Measurements from ENCODE around the gene RRP9.

The RRP9 gene

GRCh38 chr3:51971350-51971749 lies 29.6 kb upstream of the RRP9 start:
- DNase-seq (ENCODE audit: low read depth in 2 of 3, low spot score in 2 of 3): no peak

DNA sequence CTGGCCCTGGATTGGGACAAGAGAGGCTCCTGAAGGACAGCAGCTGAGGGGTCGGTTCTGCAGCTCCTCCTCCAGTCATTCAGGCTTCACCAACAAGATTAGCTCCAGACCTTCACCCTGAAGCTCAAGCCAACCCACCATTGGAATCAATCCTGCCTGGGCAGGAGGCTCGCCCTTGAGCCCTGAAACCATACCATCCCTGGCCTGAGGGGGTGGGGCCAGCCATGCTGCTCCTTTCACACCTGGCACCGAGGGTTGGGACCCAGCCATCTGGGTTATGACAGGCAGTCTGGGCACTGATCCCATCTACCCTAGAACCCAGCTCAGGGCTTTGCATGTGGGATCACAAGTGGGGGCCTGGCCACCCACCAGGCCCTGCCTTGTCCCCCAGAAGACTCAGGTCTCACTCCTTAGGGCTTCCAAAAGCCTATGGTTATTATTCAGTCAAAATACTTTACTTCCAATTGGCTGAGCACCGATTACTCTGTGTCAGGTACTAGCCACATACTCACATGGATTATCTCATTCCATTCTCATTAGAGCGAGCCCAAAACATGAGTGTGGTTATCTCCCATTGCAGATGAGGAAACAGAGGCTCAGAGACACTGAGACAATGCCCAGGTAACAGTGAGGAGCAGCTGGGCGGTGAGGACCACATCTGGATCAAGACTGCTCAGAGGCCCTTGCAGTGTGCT lies 29.0 kb upstream of the RRP9 start:
- no peak for DNase-seq (ENCODE audit: low read depth in 2 of 3, low spot score in 2 of 3)

DNA sequence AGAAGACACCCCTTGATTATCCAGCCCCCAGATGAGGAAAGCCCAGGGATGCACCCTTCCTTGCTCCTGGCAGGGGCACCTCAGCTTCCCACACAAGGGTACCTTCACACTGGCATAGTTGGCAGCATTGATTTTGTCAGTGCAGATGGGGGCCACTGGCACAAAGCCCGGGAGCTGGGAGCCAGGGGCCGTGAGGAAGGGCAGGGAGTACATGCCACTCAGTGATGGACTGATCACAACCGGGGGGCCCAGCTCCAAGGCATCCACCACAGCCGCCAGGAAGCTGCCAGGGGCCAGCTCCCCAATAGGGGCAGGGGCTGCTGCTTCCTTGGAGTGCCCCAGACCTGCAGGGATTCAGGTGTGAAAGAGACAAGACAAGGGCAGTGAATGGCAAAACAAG lies 28.1 kb upstream of the RRP9 start:
- no peak for DNase-seq (ENCODE audit: low read depth in 2 of 3, low spot score in 2 of 3)

GRCh38 chr3:51968883-51969678 lies 27.4 kb upstream of the RRP9 start:
- DNase-seq (ENCODE audit: low read depth in 2 of 3, low spot score in 2 of 3): no peak

DNA sequence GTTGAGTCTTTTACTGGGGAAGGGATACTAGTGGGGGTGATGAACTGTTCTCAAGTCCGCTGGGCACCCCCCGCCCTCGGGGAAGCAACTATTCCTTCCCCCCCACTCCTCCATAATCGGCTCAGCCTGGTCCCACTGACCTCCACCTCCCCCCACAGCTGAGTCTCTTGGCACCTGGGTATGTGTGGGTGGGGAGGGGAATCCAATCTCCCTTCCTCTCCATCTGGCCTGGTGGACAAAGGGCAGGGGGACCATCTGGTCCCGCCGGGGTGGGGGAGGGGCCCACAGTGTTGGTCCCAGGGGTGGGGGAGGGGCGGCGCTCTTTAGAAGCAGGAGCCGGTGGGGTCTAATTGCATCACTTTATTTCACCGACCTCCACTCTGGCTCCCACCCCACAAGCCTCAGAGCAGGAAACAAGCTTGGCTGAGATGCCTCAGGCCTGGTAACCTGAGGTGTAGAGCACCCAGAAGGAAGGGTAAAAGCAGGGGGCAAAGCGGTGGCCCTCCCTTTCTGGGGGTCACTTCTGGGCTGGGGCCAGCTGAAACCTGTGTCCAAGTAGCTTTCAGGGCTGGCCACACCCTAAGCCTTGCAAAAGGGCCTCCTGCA lies 26.6 kb upstream of the RRP9 start:
- DNase-seq (ENCODE audit: low read depth in 2 of 3, low spot score in 2 of 3): no peak

DNA sequence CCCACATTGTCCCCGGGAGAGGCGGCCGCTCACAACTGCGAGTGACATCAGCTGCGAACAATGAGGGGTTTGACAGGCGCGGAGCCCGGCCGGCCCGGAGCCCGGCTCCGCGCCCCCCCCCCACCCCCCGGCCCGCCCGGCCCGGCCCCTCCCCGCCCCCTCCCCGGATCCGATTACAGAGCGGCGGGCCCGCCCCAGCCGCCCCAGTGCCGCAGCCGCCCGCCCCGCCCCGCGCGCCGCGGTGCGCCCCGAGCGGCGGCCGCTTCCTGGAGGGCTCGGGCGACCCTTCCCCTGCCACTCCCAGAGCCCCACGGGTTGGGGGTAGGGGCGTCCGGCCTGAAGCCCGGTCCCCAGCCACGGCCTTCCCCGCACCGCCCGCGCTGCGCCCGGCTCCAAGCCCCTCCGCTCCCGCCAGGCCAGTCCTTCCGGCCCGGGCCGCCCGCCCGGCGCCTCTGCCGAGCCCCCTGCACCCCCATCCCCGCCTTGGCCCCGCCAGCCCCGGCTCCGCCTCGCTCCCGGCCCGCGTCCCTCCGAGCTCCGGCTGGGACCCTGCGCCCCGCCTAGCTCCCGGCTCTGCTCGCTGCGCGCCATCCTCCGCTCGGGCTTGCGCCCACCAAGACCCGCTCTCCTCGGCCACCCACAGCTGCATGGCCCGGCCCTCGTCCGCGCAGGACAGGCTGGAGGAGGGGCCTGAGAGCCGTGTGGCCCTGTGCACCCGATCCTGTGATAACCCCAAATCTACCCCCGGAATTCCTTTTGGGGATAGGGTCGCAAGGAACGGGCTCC lies 25.9 kb upstream of the RRP9 start, which contains the start of gene PCBP4:
Gene PCBP4, minus strand, starts transcription at position 71 of the 786 bp plus-strand sequence. CDS start 6,214 bp downstream, outside the sequence.
- no peak for DNase-seq (ENCODE audit: low read depth in 2 of 3, low spot score in 2 of 3)

DNA sequence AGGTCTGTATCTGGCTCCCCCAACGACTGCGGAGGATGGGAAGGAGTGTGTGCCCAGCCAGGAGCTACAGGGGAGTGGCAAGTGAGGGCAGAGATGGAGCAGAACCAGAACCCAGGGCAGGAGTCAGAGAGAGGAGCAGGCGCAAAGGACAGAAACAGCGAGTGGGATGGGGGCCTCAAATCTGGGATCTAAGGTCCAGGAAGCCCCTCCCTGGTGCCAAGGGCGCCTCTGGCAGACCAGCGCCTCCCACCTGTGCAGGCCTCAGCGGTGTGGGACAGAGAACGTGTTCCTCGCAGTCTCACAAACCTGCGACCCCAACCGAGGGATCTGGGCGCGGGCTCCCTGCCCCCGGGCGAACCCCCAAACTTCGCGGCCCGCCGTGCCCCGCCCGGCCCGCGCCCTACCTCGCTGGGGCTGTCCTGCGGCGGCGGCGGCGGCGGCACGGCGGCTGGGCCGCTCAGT lies 25.2 kb upstream of the RRP9 start:
- no peak for DNase-seq (ENCODE audit: low read depth in 2 of 3, low spot score in 2 of 3)

DNA sequence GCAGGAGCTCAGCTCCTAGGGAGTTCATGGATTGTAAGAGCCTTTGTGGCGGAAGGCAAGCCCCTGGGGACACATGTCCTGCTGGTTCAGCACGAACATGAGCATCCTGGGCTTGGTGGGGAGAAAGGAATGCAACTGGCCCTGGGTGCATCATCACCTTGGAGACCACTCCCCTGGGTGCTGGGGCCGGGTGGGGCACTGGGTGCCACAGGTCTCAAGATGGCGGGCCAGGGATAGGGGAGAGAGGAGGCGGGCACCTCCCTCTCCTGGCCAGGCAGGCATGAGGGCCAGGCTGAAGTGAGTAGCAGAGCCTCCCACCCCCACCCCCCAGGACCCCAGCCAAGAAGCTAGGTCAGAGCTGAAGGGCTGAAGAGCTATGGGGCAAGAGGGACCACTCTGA lies 24.8 kb upstream of the RRP9 start:
- DNase-seq (ENCODE audit: low read depth in 2 of 3, low spot score in 2 of 3): no peak

DNA sequence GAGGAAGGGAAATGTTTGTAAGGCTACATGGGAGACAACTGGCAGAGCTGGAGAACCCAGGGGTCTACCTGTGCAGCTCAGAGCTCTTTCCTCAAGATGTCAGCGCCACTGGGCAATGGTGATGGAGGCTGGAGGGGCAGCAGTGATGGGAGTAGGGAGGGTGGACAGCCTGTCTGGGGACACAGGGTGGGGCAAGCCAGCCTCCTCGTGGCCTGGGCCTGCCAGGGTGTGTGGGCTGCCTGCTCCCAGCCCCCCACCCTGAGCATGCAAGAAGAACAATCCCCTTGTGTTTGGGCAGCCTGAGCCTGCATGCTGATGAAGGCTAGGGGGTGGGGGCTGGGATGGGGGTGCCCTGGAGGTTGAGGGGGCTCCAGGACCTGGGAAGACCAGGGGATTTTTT lies 24.3 kb upstream of the RRP9 start:
- no peak for DNase-seq (ENCODE audit: low read depth in 2 of 3, low spot score in 2 of 3)

- DNase-seq (ENCODE audit: low read depth in 2 of 3, low spot score in 2 of 3): no peak
These were observed 22.8 kb upstream of the RRP9 start for GRCh38 chr3:51964521-51964920.

DNA sequence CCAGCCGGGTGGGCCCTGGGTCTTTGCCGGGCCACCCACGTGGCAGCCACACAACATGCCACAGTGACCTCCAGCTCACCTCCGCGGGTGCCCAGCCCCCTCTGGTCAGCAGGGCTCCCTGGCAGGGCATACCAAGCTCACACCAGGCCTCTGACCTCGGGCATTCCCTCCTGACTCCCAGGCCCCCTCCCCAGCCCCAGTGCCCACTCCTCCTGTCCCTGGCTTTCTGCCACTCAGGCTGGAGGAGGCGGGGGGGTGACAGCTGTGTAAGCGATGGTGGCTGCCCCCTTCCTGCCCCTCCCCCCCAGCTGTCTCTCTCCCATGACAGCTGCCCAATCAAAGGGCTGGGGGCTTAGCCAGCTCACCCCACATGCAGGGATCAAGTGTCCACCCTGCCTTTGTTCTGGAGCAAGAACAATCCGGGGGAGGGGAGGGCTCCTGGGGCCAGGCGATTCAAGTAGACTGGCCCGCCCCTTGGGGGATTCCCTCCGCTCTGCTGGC lies 22.3 kb upstream of the RRP9 start:
- no peak for DNase-seq (ENCODE audit: low read depth in 2 of 3, low spot score in 2 of 3)

GRCh38 chr3:51962854-51963530 lies 21.3 kb upstream of the RRP9 start:
- DNase-seq (ENCODE audit: low read depth in 2 of 3, low spot score in 2 of 3): no peak

GRCh38 chr3:51961602-51962569 lies 20.2 kb upstream of the RRP9 start:
- DNase-seq (ENCODE audit: low read depth in 2 of 3, low spot score in 2 of 3): no peak

GRCh38 chr3:51961011-51961410 lies 19.3 kb upstream of the RRP9 start:
- DNase-seq (ENCODE audit: low read depth in 2 of 3, low spot score in 2 of 3): no peak

- DNase-seq (ENCODE audit: low read depth in 2 of 3, low spot score in 2 of 3): no peak
These were observed 18.7 kb upstream of the RRP9 start for GRCh38 chr3:51960386-51960785.

- no peak for DNase-seq (ENCODE audit: low read depth in 2 of 3, low spot score in 2 of 3)
These were observed 17.9 kb upstream of the RRP9 start for GRCh38 chr3:51959651-51960050.

- no peak for DNase-seq (ENCODE audit: low read depth in 2 of 3, low spot score in 2 of 3)
These were observed 17.2 kb upstream of the RRP9 start for GRCh38 chr3:51958603-51959521.

- no peak for DNase-seq (ENCODE audit: low read depth in 2 of 3, low spot score in 2 of 3)
These were observed 16.0 kb upstream of the RRP9 start for GRCh38 chr3:51957520-51958205.

All from activated CD8-positive, alpha-beta memory T cell treated with anti-CD3 and anti-CD28 coated beads for 48 hours (primary cell).